Hippocampal formation (tissue), 2 donors: ENCODE results near the gene SS18.
"Not testable (repeated sequence)": the region's sequence is repeated elsewhere in the genome, so short reads cannot be mapped to it uniquely, and the experiment has no call there.

Experiments used
- DNase-seq, 2 donors: peaks; one replicate each; lab custom pipeline; 2025; lab: John Stamatoyannopoulos, UW

Gene SS18, protein sequence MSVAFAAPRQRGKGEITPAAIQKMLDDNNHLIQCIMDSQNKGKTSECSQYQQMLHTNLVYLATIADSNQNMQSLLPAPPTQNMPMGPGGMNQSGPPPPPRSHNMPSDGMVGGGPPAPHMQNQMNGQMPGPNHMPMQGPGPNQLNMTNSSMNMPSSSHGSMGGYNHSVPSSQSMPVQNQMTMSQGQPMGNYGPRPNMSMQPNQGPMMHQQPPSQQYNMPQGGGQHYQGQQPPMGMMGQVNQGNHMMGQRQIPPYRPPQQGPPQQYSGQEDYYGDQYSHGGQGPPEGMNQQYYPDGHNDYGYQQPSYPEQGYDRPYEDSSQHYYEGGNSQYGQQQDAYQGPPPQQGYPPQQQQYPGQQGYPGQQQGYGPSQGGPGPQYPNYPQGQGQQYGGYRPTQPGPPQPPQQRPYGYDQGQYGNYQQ

GRCh38 chr18:26090130-26091046 is at the start of gene SS18:
Gene SS18, minus strand, starts transcription at chr18:26090613. Its CDS starts 44 bp downstream, at chr18:26090569.
- peak; percentile 89 to 95 for DNase-seq

DNA sequence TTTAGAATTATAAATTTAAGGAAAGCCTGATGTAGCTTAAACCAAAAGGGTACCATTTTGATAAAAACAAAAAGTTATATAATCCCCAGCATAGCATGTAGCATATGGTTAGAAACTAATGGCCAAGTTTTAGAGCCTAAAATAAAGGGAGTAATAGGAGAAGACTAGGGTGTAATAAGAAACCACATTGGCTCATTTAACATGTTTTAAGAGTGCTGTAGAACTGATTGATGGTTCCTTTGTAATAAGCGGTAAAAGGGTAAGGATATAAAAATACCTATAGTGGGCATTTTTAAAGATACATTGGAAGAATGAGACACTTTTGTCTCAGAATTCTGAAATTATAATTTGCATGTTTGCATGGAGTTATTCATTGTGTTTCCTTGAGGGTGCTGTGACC is 45.1 kb upstream of the SS18 start:
- DNase-seq: no peak

DNA sequence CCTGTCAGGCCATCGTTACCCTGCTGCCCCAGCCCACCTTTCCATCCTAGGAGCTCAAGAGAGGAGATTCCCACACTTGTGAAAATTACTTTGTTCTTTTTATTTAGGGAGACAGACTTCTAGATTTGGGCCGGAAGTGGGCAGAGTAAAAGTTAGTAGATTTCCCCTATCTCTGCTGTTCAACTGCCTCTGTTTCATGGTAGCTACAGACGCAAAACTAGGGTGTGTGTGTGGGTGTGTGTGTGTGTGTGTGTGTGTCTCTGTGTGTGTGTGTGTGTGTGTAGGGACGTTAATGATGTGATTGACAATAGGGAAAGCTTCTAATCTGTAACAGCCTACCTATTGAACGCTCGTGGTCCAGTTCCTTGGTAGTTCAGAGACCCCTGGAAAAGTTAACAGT is 43.7 kb upstream of the SS18 start:
- no peak for DNase-seq

DNA sequence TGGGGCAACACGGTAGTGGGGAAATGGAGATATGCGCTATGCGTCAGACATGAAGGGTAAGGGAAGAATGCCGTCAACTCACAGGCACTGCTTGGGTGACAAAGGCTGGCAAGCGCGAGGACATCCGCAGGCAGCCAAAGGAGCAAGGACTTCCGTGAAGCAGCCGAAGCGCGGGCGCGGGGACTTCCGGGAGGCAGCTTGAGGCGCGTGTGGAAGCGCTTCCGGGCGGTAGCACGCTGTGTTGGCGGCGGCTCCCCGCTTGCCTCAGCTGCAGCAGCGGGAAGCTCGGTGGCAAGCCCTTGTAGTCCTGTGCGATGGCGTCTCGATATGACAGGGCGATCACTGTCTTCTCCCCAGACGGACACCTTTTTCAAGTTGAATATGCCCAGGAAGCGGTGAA is 43.2 kb upstream of the SS18 start, which contains the start of gene PSMA8:
PSMA8 (plus strand) TSS at position 218 of the 400 bp plus-strand sequence; CDS start at position 315, 97 bp downstream.
- DNase-seq: no peak

DNA sequence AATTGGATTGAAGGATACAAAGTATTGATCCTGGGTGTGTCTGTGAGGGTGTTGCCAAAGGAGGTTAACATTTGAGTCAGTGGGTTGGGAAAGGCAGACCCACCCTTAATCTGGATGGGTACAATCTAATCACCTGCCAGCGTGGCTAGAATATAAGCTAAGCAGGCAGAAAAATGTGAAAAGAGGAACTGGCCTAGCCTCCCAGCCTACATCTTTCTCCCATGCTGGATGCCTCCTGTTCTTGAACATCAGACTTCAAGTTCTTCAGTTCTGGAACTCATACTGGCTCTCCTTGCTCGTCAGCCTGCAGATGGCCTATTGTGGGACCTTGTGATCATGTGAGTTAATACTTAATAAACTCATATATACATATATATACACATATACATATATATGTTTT is 37.8 kb upstream of the SS18 start:
- DNase-seq: not testable (repeated sequence)

DNA sequence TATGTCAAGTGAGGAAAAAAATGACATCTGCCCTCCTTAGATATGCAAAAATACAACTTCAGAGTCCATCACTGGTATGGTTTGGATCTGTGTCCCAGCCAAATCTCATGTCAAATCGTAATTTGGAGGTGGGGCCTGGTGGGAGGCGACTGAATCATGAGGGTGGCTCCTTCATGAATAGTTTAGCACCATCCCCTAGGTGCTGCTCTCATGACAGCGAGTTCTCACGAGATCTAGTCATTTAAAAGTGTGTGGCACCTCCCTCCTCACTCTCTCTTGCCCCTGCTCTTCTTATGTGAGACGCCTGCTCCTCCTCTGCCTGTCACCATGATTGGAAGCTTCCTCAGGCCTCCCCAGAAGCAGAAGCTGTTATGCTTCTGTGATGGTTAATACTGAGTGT is 37.4 kb upstream of the SS18 start:
- no peak for DNase-seq

DNA sequence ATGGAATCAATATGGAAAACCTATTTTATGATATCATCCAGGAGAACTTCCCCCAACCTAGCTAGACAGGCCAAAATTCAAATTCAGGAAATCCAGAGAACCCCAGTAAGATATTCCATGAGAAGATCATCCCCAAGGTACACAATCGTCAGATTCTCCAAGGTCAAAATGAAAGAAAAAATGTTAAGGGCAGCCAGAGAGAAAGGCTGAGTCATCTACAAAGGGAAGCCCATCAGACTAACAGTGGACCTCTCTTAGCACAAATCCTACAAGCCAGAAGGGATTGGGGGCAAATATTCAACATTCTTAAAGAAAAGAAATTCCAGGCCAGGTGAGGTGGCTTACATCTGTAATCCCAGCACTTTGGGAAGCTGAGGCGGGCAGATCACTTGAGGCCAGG is 31.6 kb upstream of the SS18 start:
- DNase-seq: not testable (repeated sequence)

- no peak for DNase-seq
These were observed 31.1 kb upstream of the SS18 start for GRCh38 chr18:26121476-26121875.

GRCh38 chr18:26119246-26119645 is 28.8 kb upstream of the SS18 start:
- DNase-seq: no peak

GRCh38 chr18:26104035-26104434 is 13.6 kb upstream of the SS18 start:
- no peak for DNase-seq

- DNase-seq: no peak
These were observed 13.2 kb upstream of the SS18 start for GRCh38 chr18:26103579-26103978.

DNA sequence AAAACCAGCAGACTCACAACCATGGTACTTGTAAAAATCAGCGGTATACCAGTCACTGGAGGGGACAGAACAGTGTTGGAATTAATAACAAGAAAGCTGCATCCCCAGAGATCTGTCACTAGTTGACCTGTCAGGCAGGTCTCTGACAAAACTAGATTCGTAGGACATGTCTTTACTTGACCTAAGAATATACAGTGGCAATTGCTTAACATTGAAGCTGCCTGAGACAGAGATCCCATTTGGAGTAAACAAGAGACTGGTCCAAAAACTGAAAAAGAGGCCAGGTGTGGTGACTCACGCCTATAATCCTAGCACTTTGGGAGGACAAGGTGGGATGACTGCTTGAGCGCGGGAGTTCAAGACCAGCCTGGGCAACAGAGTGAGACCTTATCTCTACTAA is 7.2 kb upstream of the SS18 start:
- no peak for DNase-seq

DNA sequence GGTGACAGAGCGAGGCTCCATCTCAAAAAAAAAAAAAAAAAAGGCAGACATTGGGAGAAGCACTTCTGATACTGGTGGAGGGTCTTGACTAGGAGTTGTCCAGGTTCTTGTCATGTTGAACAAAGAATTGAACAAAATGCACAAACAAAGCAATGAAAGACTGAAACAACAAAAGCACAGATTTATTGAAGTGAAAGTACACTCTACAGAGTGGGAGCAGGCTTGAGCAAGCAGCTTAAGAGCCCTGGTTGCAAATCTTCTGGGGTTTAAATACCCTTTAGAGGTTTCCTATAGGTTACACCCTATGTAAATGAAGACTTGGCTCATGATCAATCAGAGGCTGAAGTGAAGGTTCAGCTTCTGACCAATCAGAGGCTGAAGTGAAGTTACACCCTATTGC is 6.4 kb upstream of the SS18 start:
- DNase-seq: no peak

- peak in 1 of 2 donors; percentile 4 for DNase-seq
These were observed 726 bp upstream of the SS18 start for GRCh38 chr18:26091047-26091630.

GRCh38 chr18:26089293-26090129 is 902 bp downstream of the SS18 start:
- peak; percentile 29 to 61 for DNase-seq

DNA sequence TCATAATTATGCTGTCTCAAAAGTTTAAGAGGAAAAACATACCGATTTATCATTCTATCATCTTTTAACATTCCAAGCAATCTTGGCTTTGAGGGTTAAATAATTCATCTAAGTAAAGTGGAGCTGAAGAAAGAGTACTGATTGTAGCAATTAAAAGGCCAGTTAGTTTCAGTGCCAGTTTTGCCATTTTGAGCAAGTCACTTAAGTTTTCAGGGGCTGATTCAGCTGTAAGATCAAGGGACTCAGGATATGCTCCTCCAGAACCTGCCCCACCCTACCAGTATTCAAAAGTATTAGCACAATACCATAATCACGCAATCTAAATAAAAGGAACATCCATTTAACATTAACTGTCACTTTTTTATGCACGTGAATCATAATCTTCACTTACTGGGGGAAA is 1.9 kb downstream of the SS18 start:
- DNase-seq: no peak

GRCh38 chr18:26086959-26087358 is 3.5 kb downstream of the SS18 start:
- no peak for DNase-seq

GRCh38 chr18:26085056-26085455 is 5.4 kb downstream of the SS18 start:
- DNase-seq: no peak

GRCh38 chr18:26083099-26083498 is 7.3 kb downstream of the SS18 start:
- DNase-seq: no peak

- DNase-seq: no peak
These were observed 7.9 kb downstream of the SS18 start for GRCh38 chr18:26082475-26082874.

DNA sequence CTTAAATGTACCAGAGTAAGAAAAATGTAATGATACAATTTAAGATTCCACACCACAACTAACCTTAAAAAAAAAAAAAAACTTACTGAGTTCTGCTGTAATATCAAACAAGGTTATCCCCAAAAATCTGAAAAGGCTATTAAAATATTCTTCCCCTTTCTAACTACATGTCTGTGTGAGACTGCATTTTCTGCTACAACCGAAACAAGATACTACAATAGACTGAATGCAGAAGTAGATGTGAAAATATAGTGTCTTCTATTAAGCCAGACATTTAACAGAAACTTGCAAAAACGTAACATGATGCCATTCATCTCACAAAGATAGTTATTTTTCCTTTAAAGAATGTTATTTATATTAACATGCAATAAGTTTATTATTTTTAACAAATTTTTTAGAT is 16.2 kb downstream of the SS18 start:
- peak in 1 of 2 donors; percentile 18 for DNase-seq
